Esophagus squamous epithelium (tissue), 4 donors: ENCODE measurements around the gene JPH4.

Source experiments
- POLR2A ChIP-seq, 4 donors: fragments of 450-650 bp; IDR thresholded peaks; one replicate each; pipeline ENCODE4 v1.6.1; 2017; ENCODE audit warnings: antibody characterized with exemption in 4 of 4, mild to moderate bottlenecking in 4 of 4, moderate library complexity in 3 of 4
- TF ChIP-seq, protein P1 (sequence below), 6 experiments: fragments of 450-650 bp in 4 of 6; fragments of 200-600 bp in 2 of 6; sonication (generic) in 2 of 6; IDR thresholded peaks; one replicate each; pipeline ENCODE4 v1.5.1; 2016 to 2019; ENCODE audit warnings: antibody characterized with exemption in 6 of 6, mild to moderate bottlenecking in 4 of 6, moderate library complexity in 4 of 6

DNA sequence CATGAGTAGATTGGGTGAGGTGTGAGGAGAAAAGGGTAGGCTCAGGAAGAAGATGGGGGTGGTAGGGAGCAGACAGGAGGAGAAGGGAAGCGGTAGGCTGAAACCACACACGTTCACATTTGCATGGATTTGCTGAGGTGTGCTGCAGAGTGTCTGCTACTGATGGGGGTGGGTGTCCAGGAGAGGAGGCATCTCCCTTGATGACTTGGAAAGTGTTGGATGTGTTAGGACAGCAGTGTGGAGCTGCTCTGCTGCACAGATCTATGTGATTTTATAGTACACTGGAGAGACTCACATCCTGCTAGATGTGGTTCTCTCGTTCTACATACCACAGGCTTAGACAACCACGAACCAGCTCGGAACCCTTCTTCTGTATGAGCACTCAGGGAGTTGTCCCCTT, 36.3 kb downstream of the JPH4 start:
- TF ChIP-seq, protein P1, sequence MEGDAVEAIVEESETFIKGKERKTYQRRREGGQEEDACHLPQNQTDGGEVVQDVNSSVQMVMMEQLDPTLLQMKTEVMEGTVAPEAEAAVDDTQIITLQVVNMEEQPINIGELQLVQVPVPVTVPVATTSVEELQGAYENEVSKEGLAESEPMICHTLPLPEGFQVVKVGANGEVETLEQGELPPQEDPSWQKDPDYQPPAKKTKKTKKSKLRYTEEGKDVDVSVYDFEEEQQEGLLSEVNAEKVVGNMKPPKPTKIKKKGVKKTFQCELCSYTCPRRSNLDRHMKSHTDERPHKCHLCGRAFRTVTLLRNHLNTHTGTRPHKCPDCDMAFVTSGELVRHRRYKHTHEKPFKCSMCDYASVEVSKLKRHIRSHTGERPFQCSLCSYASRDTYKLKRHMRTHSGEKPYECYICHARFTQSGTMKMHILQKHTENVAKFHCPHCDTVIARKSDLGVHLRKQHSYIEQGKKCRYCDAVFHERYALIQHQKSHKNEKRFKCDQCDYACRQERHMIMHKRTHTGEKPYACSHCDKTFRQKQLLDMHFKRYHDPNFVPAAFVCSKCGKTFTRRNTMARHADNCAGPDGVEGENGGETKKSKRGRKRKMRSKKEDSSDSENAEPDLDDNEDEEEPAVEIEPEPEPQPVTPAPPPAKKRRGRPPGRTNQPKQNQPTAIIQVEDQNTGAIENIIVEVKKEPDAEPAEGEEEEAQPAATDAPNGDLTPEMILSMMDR (IDR thresholded peaks at IDR 0.05): no peak
- no peak for TF ChIP-seq POLR2A (IDR thresholded peaks at IDR 0.05)
